Measurements from ENCODE around the gene SHISA6. TPM values are rescaled to one million over a fixed set of nuclear protein-coding genes. Genes with fewer than 3 reads are reported as not detected.

The SHISA6 gene
- total RNA-seq, 1 experiment from 2014 or later, result 21.1 TPM

DNA sequence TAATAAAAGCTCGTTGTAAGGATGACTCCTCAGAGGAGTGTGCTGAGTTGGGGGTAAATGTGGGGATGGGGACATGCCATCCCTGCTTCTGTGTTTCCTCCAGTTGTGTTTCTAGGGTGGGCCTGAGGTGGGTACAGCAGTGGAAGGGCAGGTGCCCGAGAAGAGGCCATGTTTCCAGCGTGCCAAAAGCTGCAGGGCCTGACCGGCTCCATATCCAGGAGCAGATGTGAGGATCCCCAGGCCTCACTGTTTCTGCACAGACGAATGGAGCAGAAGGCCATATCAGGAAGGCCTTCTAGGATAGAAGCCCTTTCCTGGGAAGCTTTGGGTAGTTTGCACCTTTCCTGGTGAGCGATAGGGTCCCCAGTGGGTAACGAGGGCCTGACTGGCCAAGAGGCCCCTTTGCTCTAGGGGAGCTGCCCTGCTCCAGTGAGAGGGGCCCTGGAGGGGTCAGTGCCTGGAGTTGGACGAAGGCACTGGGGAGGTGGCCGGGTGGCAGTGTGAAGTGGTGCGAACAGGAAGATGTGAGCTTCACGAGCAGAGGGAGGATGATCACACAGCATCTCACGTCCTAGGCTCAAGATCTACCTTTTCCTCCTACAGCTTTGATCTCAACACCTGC, 62.9 kb downstream of the SHISA6 start:
- peaks cover 12% of the 10 kb centered on the region for H3K36me3 Mint-ChIP-seq (ENCODE audit: insufficient read depth, unreplicated experiment)
- H3K4me1 Mint-ChIP-seq (ENCODE audit: low read depth, unreplicated experiment), result no peaks in the 10 kb centered on the region
- Histone ChIP-seq H3K4me3 (ENCODE audit: low read depth, low read length) (no peak overlapping the region), H3K4me1 (no peaks in the 10 kb centered on the region), H3K36me3 (ENCODE audit: control insufficient read depth, insufficient read depth, low read length) (no peaks in the 10 kb centered on the region), H3K27me3 (replicated peaks; ENCODE audit: control insufficient read depth, insufficient read depth, low read length) (no peaks in the 10 kb centered on the region), H3K9me3 (no peaks in the 10 kb centered on the region)
- TF ChIP-seq CTCF (IDR thresholded peaks at IDR 0.05; ENCODE audit: insufficient read depth in 1 of 2, low read depth in 1 of 2, low read length in 1 of 2, severe bottlenecking in 1 of 2, unreplicated experiment in 1 of 2), result no peak
- no TSS peak for BruUV-seq (replicated peaks)
- no peak overlapping the region for H3K27ac Mint-ChIP-seq (ENCODE audit: unreplicated experiment)
- intact Hi-C loops (cut with micrococcal nuclease; ENCODE audit: unreplicated experiment), result no loop called here
- H3K4me3 Mint-ChIP-seq (ENCODE audit: unreplicated experiment), result no peak overlapping the region
- H3K27me3 Mint-ChIP-seq (ENCODE audit: insufficient read depth, unreplicated experiment), result no peaks in the 10 kb centered on the region
- no peaks in the 10 kb centered on the region for H3K9me3 Mint-ChIP-seq (ENCODE audit: unreplicated experiment)
- POLR2A ChIA-PET, result no interaction called here
- DNase-seq, result no peak
- CTCF ChIA-PET, result no interaction called here

DNA sequence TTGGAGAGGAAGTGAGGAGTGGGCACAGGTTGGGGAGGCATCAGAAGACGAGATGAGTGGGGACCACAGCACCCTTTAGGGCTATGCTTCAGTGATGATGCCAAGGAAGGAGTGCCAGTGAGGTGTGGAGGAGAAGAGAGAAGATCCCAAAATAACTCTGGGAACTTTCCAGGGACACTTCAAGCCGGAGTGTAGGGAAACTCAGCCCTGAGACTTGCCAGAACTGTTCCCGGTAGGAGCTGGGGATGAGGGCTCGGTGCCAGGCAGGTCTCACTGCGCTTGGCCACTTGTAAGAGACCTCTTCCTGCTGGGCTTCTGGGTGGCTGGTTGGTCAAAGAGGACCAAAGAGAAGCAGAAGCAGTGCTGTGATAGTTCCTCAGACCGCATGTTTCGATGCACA, 63.6 kb downstream of the SHISA6 start:
- H3K9me3 Mint-ChIP-seq (ENCODE audit: unreplicated experiment), result no peaks in the 10 kb centered on the region
- Histone ChIP-seq H3K9me3 (no peaks in the 10 kb centered on the region), H3K27me3 (replicated peaks; ENCODE audit: control insufficient read depth, insufficient read depth, low read length) (no peaks in the 10 kb centered on the region), H3K4me1 (no peaks in the 10 kb centered on the region), H3K4me3 (ENCODE audit: low read depth, low read length) (no peak overlapping the region), H3K36me3 (ENCODE audit: control insufficient read depth, insufficient read depth, low read length) (no peaks in the 10 kb centered on the region)
- H3K36me3 Mint-ChIP-seq (ENCODE audit: insufficient read depth, unreplicated experiment), result peaks cover 12% of the 10 kb centered on the region
- H3K4me1 Mint-ChIP-seq (ENCODE audit: low read depth, unreplicated experiment), result no peaks in the 10 kb centered on the region
- ChIA-PET CTCF (no interaction called here), POLR2A (no interaction called here)
- no peaks in the 10 kb centered on the region for H3K27me3 Mint-ChIP-seq (ENCODE audit: insufficient read depth, unreplicated experiment)
- TF ChIP-seq CTCF (IDR thresholded peaks at IDR 0.05; ENCODE audit: insufficient read depth in 1 of 2, low read depth in 1 of 2, low read length in 1 of 2, severe bottlenecking in 1 of 2, unreplicated experiment in 1 of 2), result no peak
- DNase-seq, result no peak
- no peak overlapping the region for H3K4me3 Mint-ChIP-seq (ENCODE audit: unreplicated experiment)
- H3K27ac Mint-ChIP-seq (ENCODE audit: unreplicated experiment), result no peak overlapping the region
- intact Hi-C loops (cut with micrococcal nuclease; ENCODE audit: unreplicated experiment), result no loop called here
- BruUV-seq (replicated peaks), result no TSS peak

DNA sequence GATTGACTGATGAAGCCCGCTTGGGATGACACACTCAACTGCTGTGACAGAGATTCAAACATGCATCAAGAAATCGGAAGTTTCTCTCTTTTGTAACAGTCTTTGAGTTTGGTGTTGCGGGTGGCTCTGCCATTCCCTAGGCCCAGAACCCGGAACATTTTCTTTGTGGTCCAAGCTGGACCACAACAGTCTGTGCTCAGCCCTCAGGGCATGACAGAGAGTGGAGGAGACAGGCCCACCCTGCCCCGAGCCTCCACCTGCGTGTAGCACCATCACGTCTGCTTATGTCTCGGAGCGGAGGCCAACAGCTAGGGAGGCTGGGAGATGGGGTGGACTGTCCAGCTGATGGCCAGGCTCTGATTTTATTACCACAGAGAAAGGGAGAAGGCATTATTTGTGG, 64.5 kb downstream of the SHISA6 start:
- Mint-ChIP-seq H3K36me3 (ENCODE audit: insufficient read depth, unreplicated experiment) (peaks cover 12% of the 10 kb centered on the region), H3K4me3 (ENCODE audit: unreplicated experiment) (no peak overlapping the region), H3K27me3 (ENCODE audit: insufficient read depth, unreplicated experiment) (no peaks in the 10 kb centered on the region), H3K27ac (ENCODE audit: unreplicated experiment) (no peak overlapping the region), H3K9me3 (ENCODE audit: unreplicated experiment) (no peaks in the 10 kb centered on the region), H3K4me1 (ENCODE audit: low read depth, unreplicated experiment) (no peaks in the 10 kb centered on the region)
- intact Hi-C loops (cut with micrococcal nuclease; ENCODE audit: unreplicated experiment), result no loop called here
- Histone ChIP-seq H3K4me3 (ENCODE audit: low read depth, low read length) (no peak overlapping the region), H3K27me3 (replicated peaks; ENCODE audit: control insufficient read depth, insufficient read depth, low read length) (no peaks in the 10 kb centered on the region), H3K9me3 (no peaks in the 10 kb centered on the region), H3K4me1 (no peaks in the 10 kb centered on the region), H3K36me3 (ENCODE audit: control insufficient read depth, insufficient read depth, low read length) (no peaks in the 10 kb centered on the region)
- ChIA-PET POLR2A (no interaction called here), CTCF (no interaction called here)
- no TSS peak for BruUV-seq (replicated peaks)
- TF ChIP-seq CTCF (IDR thresholded peaks at IDR 0.05; ENCODE audit: insufficient read depth in 1 of 2, low read depth in 1 of 2, low read length in 1 of 2, severe bottlenecking in 1 of 2, unreplicated experiment in 1 of 2), result no peak
- no peak for DNase-seq
